ENCODE results near the gene SMOC1.

DNA sequence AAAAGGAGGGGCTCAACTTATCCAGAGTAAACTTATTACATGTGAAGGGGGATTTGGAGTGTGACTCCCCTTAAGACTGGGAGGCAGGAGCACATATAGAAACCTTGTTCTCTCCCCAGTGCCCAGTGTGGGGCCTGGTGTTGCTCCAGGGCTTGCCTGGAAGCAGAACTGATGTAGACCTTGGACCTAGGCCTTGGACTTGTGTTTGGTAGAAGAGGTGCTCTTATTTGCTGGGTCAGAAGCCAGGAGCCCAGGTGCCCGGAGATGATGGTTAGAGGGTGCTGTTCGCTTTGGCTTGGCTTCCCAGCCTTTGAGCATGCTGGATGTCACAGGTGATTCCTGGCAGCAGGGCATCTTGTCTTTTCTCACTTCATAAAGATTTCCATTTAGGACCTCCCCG, 110.4 kb downstream of the SMOC1 start:
- TF ChIP-seq, protein P1, sequence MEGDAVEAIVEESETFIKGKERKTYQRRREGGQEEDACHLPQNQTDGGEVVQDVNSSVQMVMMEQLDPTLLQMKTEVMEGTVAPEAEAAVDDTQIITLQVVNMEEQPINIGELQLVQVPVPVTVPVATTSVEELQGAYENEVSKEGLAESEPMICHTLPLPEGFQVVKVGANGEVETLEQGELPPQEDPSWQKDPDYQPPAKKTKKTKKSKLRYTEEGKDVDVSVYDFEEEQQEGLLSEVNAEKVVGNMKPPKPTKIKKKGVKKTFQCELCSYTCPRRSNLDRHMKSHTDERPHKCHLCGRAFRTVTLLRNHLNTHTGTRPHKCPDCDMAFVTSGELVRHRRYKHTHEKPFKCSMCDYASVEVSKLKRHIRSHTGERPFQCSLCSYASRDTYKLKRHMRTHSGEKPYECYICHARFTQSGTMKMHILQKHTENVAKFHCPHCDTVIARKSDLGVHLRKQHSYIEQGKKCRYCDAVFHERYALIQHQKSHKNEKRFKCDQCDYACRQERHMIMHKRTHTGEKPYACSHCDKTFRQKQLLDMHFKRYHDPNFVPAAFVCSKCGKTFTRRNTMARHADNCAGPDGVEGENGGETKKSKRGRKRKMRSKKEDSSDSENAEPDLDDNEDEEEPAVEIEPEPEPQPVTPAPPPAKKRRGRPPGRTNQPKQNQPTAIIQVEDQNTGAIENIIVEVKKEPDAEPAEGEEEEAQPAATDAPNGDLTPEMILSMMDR (IDR thresholded peaks at IDR 0.05) = no peak
- TF ChIP-seq, protein P2, sequence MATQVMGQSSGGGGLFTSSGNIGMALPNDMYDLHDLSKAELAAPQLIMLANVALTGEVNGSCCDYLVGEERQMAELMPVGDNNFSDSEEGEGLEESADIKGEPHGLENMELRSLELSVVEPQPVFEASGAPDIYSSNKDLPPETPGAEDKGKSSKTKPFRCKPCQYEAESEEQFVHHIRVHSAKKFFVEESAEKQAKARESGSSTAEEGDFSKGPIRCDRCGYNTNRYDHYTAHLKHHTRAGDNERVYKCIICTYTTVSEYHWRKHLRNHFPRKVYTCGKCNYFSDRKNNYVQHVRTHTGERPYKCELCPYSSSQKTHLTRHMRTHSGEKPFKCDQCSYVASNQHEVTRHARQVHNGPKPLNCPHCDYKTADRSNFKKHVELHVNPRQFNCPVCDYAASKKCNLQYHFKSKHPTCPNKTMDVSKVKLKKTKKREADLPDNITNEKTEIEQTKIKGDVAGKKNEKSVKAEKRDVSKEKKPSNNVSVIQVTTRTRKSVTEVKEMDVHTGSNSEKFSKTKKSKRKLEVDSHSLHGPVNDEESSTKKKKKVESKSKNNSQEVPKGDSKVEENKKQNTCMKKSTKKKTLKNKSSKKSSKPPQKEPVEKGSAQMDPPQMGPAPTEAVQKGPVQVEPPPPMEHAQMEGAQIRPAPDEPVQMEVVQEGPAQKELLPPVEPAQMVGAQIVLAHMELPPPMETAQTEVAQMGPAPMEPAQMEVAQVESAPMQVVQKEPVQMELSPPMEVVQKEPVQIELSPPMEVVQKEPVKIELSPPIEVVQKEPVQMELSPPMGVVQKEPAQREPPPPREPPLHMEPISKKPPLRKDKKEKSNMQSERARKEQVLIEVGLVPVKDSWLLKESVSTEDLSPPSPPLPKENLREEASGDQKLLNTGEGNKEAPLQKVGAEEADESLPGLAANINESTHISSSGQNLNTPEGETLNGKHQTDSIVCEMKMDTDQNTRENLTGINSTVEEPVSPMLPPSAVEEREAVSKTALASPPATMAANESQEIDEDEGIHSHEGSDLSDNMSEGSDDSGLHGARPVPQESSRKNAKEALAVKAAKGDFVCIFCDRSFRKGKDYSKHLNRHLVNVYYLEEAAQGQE (IDR thresholded peaks at IDR 0.05; ENCODE audit: insufficient read depth in 1 of 2, low read depth in 2 of 2, low read length in 1 of 2) = no peak

Measured in Panc1 (cell line).